ENCODE data around the gene STK32B. TPM values are rescaled to one million over a fixed set of nuclear protein-coding genes. Genes with fewer than 3 reads are reported as not detected.

The STK32B gene
- total RNA-seq, 1 donor from 2014 or later = 4.3 TPM

DNA sequence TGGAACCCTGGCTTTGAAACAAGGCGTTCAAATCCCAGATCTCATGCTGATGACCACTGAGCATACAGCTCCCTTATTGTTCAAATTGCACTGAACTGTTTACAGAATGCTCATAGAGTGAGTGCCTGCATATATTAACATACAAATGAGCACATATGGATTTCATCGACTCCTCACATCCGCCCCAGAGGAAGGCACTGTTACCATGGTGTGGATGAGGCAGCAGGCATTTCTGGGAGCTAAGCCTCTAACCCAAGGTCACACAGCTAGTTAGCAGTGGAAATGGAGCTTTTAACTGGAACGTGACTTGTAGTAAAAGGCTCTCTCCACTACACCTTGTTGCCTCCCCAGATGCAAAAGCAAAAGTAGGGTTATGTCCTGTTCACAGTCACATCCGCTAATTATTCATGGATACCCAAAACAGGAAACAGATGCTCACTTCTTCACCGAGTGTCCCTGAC lies 289.7 kb downstream of the STK32B start:
- no peak for DNase-seq (ENCODE audit: low spot score)

- no peak for DNase-seq (ENCODE audit: low spot score)
Measured at GRCh38 chr4:5341526-5341925, 290.2 kb downstream of the STK32B start.

DNA sequence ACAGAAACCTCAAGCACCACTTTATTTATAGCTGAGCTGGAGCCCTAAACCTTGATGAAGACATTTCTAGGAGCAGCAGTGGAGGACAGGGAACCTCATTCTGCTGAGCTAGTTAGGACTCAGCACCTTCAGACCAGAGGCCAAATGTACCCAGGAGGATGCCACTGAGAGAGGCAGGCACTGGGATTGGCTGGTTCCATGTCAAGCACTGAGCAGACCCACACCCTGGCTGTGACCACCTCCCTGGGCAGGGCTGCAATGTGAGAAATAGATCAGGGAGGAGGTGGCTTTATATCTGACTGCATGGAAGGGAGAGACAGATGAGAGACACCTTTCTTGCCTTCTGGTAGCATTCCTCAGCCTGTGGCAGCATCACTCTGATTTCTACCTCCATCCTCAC lies 304.6 kb downstream of the STK32B start:
- DNase-seq (ENCODE audit: low spot score) = no peak

GRCh38 chr4:5357870-5358269 lies 306.6 kb downstream of the STK32B start:
- no peak for DNase-seq (ENCODE audit: low spot score)

GRCh38 chr4:5361968-5362367 lies 310.7 kb downstream of the STK32B start:
- DNase-seq (ENCODE audit: low spot score) = no peak

DNA sequence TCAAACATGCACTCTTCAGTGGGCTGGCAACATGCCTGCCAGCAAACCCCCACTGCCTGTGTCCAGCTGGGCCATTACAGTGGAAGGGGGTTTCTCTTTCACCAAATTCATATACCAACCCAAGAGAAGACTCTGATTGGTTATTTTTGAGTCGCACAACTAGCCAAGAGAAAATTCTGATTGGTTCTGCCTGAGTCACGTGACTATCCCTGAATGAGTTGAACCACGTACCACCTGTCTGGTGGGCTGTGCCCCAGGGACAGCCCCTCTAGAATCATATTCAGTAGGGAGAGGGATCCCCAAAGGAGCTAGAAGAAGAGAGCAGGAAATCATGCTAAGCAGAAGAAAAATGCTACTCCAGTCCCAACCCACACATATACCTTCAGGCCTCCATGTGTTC lies 313.1 kb downstream of the STK32B start:
- no peak for DNase-seq (ENCODE audit: low spot score)

- DNase-seq (ENCODE audit: low spot score) = no peak
Measured at GRCh38 chr4:5365071-5366008, 314.1 kb downstream of the STK32B start.

DNA sequence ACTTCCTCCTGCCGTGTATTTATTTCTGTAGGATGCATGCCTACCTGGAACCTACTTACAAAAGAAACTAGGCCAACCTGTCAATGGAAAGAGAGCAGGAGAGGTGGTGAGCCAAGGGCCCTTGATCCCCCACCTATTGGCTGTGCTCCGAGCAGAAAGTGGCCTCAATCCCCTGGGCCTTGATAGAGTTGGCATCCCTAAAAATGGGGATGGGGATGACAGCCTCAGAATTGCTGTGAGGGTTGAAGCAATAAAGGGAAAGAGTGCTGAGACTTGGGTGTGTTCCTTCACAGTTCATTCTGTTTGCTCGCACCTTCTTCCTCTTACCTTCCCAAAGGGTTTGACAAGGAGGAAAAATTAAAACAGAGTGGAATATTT lies 314.7 kb downstream of the STK32B start:
- no peak for DNase-seq (ENCODE audit: low spot score)

DNA sequence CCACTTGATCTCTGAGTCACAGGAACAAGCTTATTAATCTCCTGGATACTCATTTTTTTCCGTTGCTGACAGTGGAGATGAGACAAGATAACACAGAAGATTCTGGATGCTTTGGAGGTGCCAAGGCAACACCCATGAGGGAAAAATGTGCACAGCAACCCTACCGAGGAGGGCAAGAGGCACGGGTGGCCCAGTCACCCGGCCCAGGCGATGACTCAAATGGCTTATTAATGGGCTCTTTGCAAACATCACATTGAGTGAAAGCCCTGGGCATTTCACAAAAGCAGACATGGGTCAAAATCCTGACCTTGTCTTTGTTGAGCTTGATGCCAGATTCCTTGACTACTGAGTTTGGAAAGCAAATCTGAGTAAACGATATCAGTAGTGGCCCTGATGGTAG lies 315.1 kb downstream of the STK32B start:
- DNase-seq (ENCODE audit: low spot score) = no peak

GRCh38 chr4:5368426-5368825 lies 317.1 kb downstream of the STK32B start:
- DNase-seq (ENCODE audit: low spot score) = no peak

GRCh38 chr4:5370286-5370685 lies 319.0 kb downstream of the STK32B start:
- no peak for DNase-seq (ENCODE audit: low spot score)

DNA sequence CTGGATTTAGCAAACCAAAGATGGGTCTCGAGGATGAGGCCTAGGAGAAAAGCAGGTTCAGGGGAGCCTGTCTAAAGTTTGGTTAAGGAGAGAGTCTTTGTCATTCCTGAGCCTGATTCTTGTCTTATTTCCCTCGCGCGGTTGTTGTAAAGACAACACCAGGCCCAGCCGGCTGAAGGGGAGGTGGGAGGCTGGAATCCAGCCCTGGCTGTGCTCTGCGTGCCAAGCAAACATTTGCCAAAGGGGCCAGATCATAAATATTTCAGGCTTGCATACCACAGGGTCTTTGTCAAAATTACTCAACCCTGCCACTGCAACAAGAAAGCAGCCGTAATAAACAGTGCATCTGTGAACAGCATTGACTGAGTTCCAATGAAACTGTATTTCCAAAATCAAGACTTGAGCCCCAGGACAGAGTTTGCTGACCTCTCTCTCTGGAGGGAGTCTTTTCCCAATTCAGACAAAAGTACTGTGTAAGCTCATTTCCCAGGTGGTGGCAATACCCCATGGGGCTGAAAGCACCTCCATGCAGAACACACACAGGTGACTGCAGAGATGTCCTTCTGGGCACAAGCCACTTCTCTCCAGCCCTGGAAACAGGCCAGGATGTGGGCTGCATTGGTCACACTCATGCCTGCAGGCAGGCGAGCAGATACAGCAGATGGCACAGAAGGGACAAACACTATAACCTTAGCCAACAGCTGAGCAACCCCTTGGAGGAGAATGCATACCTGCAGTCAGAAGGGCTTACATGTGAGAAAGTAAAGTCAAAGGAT lies 320.3 kb downstream of the STK32B start:
- DNase-seq (ENCODE audit: low spot score) = no peak

- no peak for DNase-seq (ENCODE audit: low spot score)
Measured at GRCh38 chr4:5372198-5372597, 320.9 kb downstream of the STK32B start.

DNA sequence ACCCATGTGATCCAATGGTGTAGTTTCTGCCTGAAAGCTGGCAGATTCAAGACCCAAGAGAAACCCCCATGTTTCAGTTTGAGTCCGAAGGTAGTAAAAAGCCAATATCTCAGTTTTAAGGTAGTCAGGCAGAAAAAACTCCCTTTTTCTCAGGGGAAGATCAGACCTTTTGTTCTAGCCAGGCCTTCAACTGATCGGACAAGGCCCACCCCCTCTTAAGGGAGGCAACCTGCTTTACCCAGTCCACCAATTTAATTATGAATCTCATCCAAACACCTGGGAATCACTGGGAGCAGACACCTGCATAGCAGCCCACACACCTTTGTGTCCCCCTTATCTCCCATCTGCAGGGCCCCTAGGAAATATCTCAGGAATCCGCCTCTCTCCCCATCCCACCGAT lies 322.0 kb downstream of the STK32B start:
- no peak for DNase-seq (ENCODE audit: low spot score)

GRCh38 chr4:5374592-5374991 lies 323.3 kb downstream of the STK32B start:
- DNase-seq (ENCODE audit: low spot score) = no peak

GRCh38 chr4:5374994-5375393 lies 323.7 kb downstream of the STK32B start:
- no peak for DNase-seq (ENCODE audit: low spot score)

DNA sequence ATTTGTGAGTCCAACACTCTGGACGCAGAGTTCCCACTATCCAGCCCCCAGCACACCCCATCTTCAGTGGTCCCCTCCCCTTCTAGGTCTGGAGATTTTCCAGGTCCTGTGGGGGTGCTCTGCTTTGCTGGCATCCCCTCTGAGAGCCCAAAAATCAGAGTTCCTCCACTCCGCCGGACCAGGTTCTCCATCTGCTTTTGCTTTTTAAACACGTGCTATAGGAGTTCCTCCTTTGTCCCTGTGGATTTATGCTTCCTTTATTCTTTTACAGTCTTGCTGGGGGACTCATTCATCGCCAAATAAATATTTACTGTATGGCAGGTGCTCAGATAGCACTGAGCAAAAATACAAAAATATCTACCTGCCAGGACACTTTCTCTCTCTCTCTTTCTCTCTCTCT lies 324.7 kb downstream of the STK32B start:
- no peak for DNase-seq (ENCODE audit: low spot score)

- no peak for DNase-seq (ENCODE audit: low spot score)
Measured at GRCh38 chr4:5378002-5378401, 326.7 kb downstream of the STK32B start.

DNA sequence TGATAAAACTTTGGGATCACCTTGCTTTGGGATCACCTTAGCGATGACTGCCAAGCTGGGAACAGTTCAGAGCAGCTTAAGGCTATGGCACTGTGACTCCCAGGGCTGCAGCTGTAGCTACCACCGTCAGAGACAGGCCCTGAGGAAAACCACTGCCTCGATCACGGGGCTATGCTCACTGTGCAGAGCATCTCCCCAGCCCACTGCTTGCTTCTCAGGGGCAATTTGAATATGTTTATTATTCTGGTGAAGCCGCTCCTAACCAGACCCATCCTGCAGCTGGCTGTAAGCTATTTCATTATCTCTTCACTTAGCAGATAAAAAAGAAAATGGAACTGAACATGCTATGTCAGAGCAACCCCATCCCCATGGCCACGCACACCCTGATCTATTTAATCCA lies 328.6 kb downstream of the STK32B start:
- DNase-seq (ENCODE audit: low spot score) = no peak

DNA sequence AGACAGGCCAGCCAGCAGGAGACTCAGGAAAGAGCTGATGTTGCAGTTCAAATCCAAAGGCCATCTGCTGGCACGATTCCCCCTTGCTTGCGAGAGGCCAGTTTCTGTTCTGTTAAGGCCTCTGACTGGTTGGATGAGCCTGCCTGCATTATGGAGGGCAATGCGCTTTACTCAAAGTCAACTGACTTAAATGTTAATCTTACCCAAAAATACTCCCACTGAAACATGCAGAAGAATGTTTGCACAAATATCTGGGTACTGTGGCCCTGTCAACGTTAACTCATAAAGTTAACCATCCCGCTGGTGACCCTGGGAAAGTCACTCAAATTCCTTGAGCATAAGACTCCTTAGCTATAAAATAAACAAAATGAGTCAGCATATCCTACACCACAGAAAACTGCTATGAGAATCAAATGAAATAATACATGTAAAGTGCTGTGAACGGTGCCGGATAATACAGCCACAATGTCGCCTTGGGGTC lies 330.7 kb downstream of the STK32B start:
- DNase-seq (ENCODE audit: low spot score) = no peak

- DNase-seq (ENCODE audit: low spot score) = no peak
Measured at GRCh38 chr4:5383191-5383980, 332.1 kb downstream of the STK32B start.
